IMR-90 (cell line): ENCODE measurements around the gene PAPPA. TPM values are rescaled to one million over a fixed set of nuclear protein-coding genes. Genes with fewer than 3 reads are reported as not detected.

Experiments used
- ATAC-seq: fragments of 200-7000 bp; cut with Tn5 transposase; 2 replicates; pipeline ENCODE4 v1.9.1; 2020; ENCODE audit warnings: low read depth, mild to moderate bottlenecking, moderate library complexity
- BruUV-seq: library from RNA; stranded (reverse); fragments of 400-500 nt; replicated peaks from 2 replicates; lab custom pipeline; 2021; lab: Mats Ljungman, UMichigan
- CTCF ChIA-PET: fragments of 300-600 bp; formaldehyde crosslinking; extraction: SDS; loops from one replicate; lab custom pipeline; 2021; ENCODE audit warnings: antibody characterized with exemption; lab: Yijun Ruan, JAX
- POLR2A ChIA-PET: fragments of 300-600 bp; sonication (Branson Sonifier 250); formaldehyde crosslinking; loops from one replicate; lab custom pipeline; 2022; ENCODE audit warnings: antibody characterized with exemption; ENCODE audit not compliant: unreplicated experiment; lab: Charles Lee
- DNase-seq: peaks from one replicate; pipeline ENCODE4 v3.0.0; 2013
- H2AFZ ChIP-seq: replicated peaks from 2 replicates; pipeline ENCODE3; 2013; ENCODE audit warnings: low read length, mild to moderate bottlenecking; ENCODE audit not compliant: poor library complexity
- H2AK5ac ChIP-seq: 2 replicates; pipeline ENCODE4 v1.6.1; 2013; ENCODE audit warnings: low read depth, low read length, inconsistent platforms
- H2AK9ac ChIP-seq: replicated peaks from 2 replicates; pipeline ENCODE3; 2013; ENCODE audit warnings: mild to moderate bottlenecking, low read depth, low read length, moderate library complexity; ENCODE audit not compliant: poor library complexity
- H2BK120ac ChIP-seq: 2 replicates; pipeline ENCODE4 v1.6.1; 2013; ENCODE audit warnings: low read depth, low read length, inconsistent platforms
- H2BK15ac ChIP-seq: 3 replicates; pipeline ENCODE4 v1.6.1; 2013; ENCODE audit warnings: low read depth, low read length, inconsistent platforms
- H2BK20ac ChIP-seq: 2 replicates; pipeline ENCODE4 v1.6.1; 2013; ENCODE audit warnings: low read depth, mild to moderate bottlenecking, inconsistent platforms, low read length, moderate library complexity
- H2BK5ac ChIP-seq: 2 replicates; pipeline ENCODE4 v1.6.1; 2013; ENCODE audit warnings: mild to moderate bottlenecking, low read depth, low read length, inconsistent platforms; ENCODE audit not compliant: poor library complexity, severe bottlenecking
- H3K14ac ChIP-seq: replicated peaks from 2 replicates; pipeline ENCODE4 v1.6.1; 2013; ENCODE audit warnings: low read depth, low read length, inconsistent platforms
- H3K18ac ChIP-seq: 2 replicates; pipeline ENCODE4 v1.6.1; 2013; ENCODE audit warnings: low read depth, low read length, control low read depth
- H3K23ac ChIP-seq: 2 replicates; pipeline ENCODE4 v1.6.1; 2013; ENCODE audit warnings: low read depth, low read length, inconsistent platforms
- H3K27ac ChIP-seq: 2 replicates; pipeline ENCODE4 v1.5.1; 2013; ENCODE audit warnings: mild to moderate bottlenecking, control low read depth, low read length; ENCODE audit not compliant: insufficient read depth
- H3K27me3 ChIP-seq: 2 replicates; pipeline ENCODE4 v1.6.1; 2013; ENCODE audit warnings: low read length; ENCODE audit not compliant: control insufficient read depth, insufficient read depth
- H3K36me3 ChIP-seq: 2 replicates; pipeline ENCODE4 v1.6.1; 2013; ENCODE audit warnings: low read length, mixed read lengths; ENCODE audit not compliant: control insufficient read depth, insufficient read depth
- H3K4ac ChIP-seq: 2 replicates; pipeline ENCODE4 v1.6.1; 2013; ENCODE audit warnings: low read depth, low read length, inconsistent platforms
- H3K4me1 ChIP-seq: 2 replicates; pipeline ENCODE4 v1.6.1; 2013; ENCODE audit warnings: low read length, mixed read lengths; ENCODE audit not compliant: control insufficient read depth, insufficient read depth
- H3K4me2 ChIP-seq: 2 replicates; pipeline ENCODE4 v1.6.1; 2013; ENCODE audit warnings: low read depth, mild to moderate bottlenecking, control low read depth, low read length, moderate library complexity
- H3K4me3 ChIP-seq: 2 replicates; pipeline ENCODE4 v1.5.1; 2013; ENCODE audit warnings: low read depth, mild to moderate bottlenecking, control low read depth, low read length, moderate library complexity; ENCODE audit not compliant: insufficient read depth
- H3K56ac ChIP-seq: 2 replicates; pipeline ENCODE4 v1.6.1; 2013; ENCODE audit warnings: low read length, inconsistent platforms; ENCODE audit not compliant: insufficient read depth; ENCODE audit errors: extremely low read depth
- H3K79me1 ChIP-seq, 2 experiments: 2 replicates each; pipeline ENCODE4 v1.6.1; 2013; ENCODE audit warnings: low read length in 2 of 2, inconsistent platforms in 1 of 2, low read depth in 1 of 2
- H3K9ac ChIP-seq: 2 replicates; pipeline ENCODE4 v1.6.1; 2013; ENCODE audit warnings: low read depth, low read length, control low read depth
- H3K9me1 ChIP-seq: 2 replicates; pipeline ENCODE4 v1.6.1; 2013; ENCODE audit warnings: low read length, inconsistent platforms; ENCODE audit not compliant: insufficient read depth
- H3K9me3 ChIP-seq: 2 replicates; pipeline ENCODE4 v1.6.1; 2013; ENCODE audit warnings: low read length; ENCODE audit not compliant: control insufficient read depth, insufficient read depth
- H4K20me1 ChIP-seq: 2 replicates; pipeline ENCODE4 v1.6.1; 2013; ENCODE audit warnings: low read length, inconsistent platforms; ENCODE audit not compliant: insufficient read depth
- H4K5ac ChIP-seq: 2 replicates; pipeline ENCODE4 v1.6.1; 2013; ENCODE audit warnings: mild to moderate bottlenecking, low read depth, low read length, control low read depth
- H4K8ac ChIP-seq, 2 experiments: 2 replicates each; pipeline ENCODE4 v1.6.1; 2013; ENCODE audit warnings: low read depth in 2 of 2, low read length in 2 of 2, control low read depth in 1 of 2, inconsistent platforms in 1 of 2
- H4K91ac ChIP-seq: 2 replicates; pipeline ENCODE4 v1.6.1; 2013; ENCODE audit warnings: low read depth, low read length, inconsistent platforms; ENCODE audit not compliant: insufficient read depth
- CEBPB ChIP-seq: IDR thresholded peaks from 2 replicates; pipeline ENCODE4 v1.6.1; 2012; ENCODE audit warnings: low read depth, low read length, improper control_type of control experiment
- ELK1 ChIP-seq: fragments of 150-350 bp; IDR thresholded peaks from 2 replicates; pipeline ENCODE4 v1.6.1; 2016; ENCODE audit warnings: low read depth, mild to moderate bottlenecking, low read length, moderate library complexity, borderline replicate concordance
- FOS ChIP-seq: fragments of 150-350 bp; IDR thresholded peaks from 2 replicates; pipeline ENCODE4 v1.6.1; 2016; ENCODE audit warnings: low read depth, low read length
- MXI1 ChIP-seq: IDR thresholded peaks from 2 replicates; pipeline ENCODE4 v1.6.1; 2012; ENCODE audit warnings: low read depth, mild to moderate bottlenecking, low read length, moderate library complexity, borderline replicate concordance
- NFE2L2 ChIP-seq: fragments of 150-350 bp; IDR thresholded peaks from 2 replicates; pipeline ENCODE4 v1.6.1; 2016; ENCODE audit warnings: low read depth, mild to moderate bottlenecking, low read length
- RAD21 ChIP-seq: IDR thresholded peaks from 2 replicates; pipeline ENCODE4 v1.6.1; 2012; ENCODE audit warnings: low read length, improper control_type of control experiment
- RCOR1 ChIP-seq: IDR thresholded peaks from 2 replicates; pipeline ENCODE4 v1.6.1; 2012; ENCODE audit warnings: mild to moderate bottlenecking, low read length, improper control_type of control experiment; ENCODE audit not compliant: insufficient replicate concordance
- WGBS, 2 experiments: methylation state at CpG; one replicate each; pipeline versions ENCODE4 v1.1.5 to v1.1.7; 2013; ENCODE audit warnings: missing lambda C conversion rate in 2 of 2; ENCODE audit not compliant: insufficient read length in 1 of 2; ENCODE audit errors: extremely low coverage in 2 of 2; 5-methylcytosine and 5-hydroxymethylcytosine counted together
- dilution Hi-C: fragments of 300-500 bp; cut with HindIII; formaldehyde crosslinking; loops from one replicate; pipeline ENCODE4 v1.14.3; 2018; ENCODE audit warnings: low sequenced_read_pairs; ENCODE audit not compliant: unreplicated experiment
- in situ Hi-C: fragments of 300-500 bp; cut with MboI; formaldehyde crosslinking; loops from 3 replicates; pipeline ENCODE4 v1.14.3; 2019; ENCODE audit warnings: low sequenced_read_pairs, inconsistent platforms, mixed read lengths
- intact Hi-C: fragments of 100-400 bp; cut with micrococcal nuclease; formaldehyde crosslinking; loops from 2 replicates; pipeline ENCODE4 v1.10.0; 2022
- polyA plus RNA-seq, 3 experiments: library from polyadenylated mRNA; depleted of rRNA; stranded (reverse); fragments of >200 nt; gene quantifications; 2 replicates each; pipeline ENCODE4 v1.2.3, GENCODE V29; 2012; ENCODE audit warnings: low replicate concordance in 1 of 3
- total RNA-seq: library from RNA; depleted of rRNA; stranded (reverse); fragments of >200 nt; gene quantifications from 2 replicates; pipeline ENCODE4 v1.2.3, GENCODE V29; 2012

The PAPPA gene
- total and polyA plus RNA-seq, 2 of the 4 experiments (the other 2 are of a cell fraction), result 8.3 to 12.4 TPM

- Histone ChIP-seq H3K36me3 (peaks cover 54% of the 10 kb centered on the region), H3K9ac (no peak overlapping the region), H3K4me1 (peaks cover 14% of the 10 kb centered on the region), H2AK9ac (no peak overlapping the region), H3K27me3 (no peaks in the 10 kb centered on the region), H2BK5ac (no peak overlapping the region), H4K91ac (no peak overlapping the region), H3K4me2 (no peak overlapping the region), H3K9me3 (no peaks in the 10 kb centered on the region), H3K14ac (no peak overlapping the region), H2AK5ac (no peak overlapping the region), H3K18ac (no peak overlapping the region), H3K23ac (no peak overlapping the region), H3K79me1 (peaks cover 0 to 5% of the 10 kb centered on the region in 2 experiments; a peak in 1 of 4 replicates), H3K9me1 (peaks cover 17% of the 10 kb centered on the region), H4K20me1 (peaks cover 16% of the 10 kb centered on the region; the same call in 1 of the 2 replicates), H3K4ac (no peak overlapping the region), H4K8ac (no peak overlapping the region), H2AFZ (no peak overlapping the region), H3K27ac (no peak overlapping the region), H2BK120ac (no peak overlapping the region), H4K5ac (no peak overlapping the region), H2BK20ac (no peak overlapping the region), H3K56ac (no peak overlapping the region), H3K4me3 (no peak overlapping the region), H2BK15ac (no peak overlapping the region)
- ChIA-PET CTCF (no interaction called here), POLR2A (no interaction called here)
- DNase-seq (no peak), ATAC-seq (no peak)
- in situ Hi-C loops (no loop called here), dilution Hi-C loops (no loop called here), intact Hi-C loops (loop anchor here (10.0 kb wide), 1 partner anchor 272 kb away; no protein-coding TSS in a partner anchor)
- TF ChIP-seq FOS (no peak), RAD21 (no peak), NFE2L2 (no peak), CEBPB (no peak), ELK1 (no peak), RCOR1 (no peak), MXI1 (no peak)
- no TSS peak for BruUV-seq
- WGBS, 2 experiments, result 93% methylated on average over 2 of the region's 4 CpGs; no CpG with 5 or more reads in 1 of the 2 experiments
Observed at GRCh38 chr9:116372786-116373185, 219.2 kb downstream of the PAPPA start.
